OCI-LY7 (cell line): ENCODE data around the gene SEPSECS.

Experiments used
- CTCF ChIP-seq: fragments of 200-600 bp; sonication (generic); conservative IDR thresholded peaks from 2 replicates; pipeline ENCODE4 v1.5.1; 2014; ENCODE audit warnings: mild to moderate bottlenecking, antibody characterized with exemption, low read length, moderate library complexity, mixed read lengths
- EZH2phosphoT487 ChIP-seq: fragments of 200-600 bp; sonication (generic); IDR thresholded peaks from 2 replicates; pipeline ENCODE4 v1.6.1; 2018; ENCODE audit warnings: low read depth, borderline replicate concordance, mild to moderate bottlenecking, mixed run types, antibody characterized with exemption, low read length, moderate library complexity, mixed read lengths

- TF ChIP-seq CTCF (no peak), EZH2phosphoT487 (no peak)
Observed at GRCh38 chr4:25160714-25161592, 704 bp upstream of the SEPSECS start.
